GM19240 (cell line): Measurements from ENCODE around the gene CACUL1.

ENCODE experiments used
- DNase-seq: peaks from one replicate; pipeline ENCODE4 v3.0.0; 2011; ENCODE audit warnings: low spot score; ENCODE audit not compliant: insufficient read length

CACUL1 gene

GRCh38 chr10:118638680-118639079 is 116.1 kb downstream of the CACUL1 start:
- DNase-seq, result no peak

- DNase-seq, result no peak
These were observed 118.9 kb downstream of the CACUL1 start for GRCh38 chr10:118635674-118636402.

- DNase-seq, result no peak
These were observed 121.0 kb downstream of the CACUL1 start for GRCh38 chr10:118633786-118634185.

- DNase-seq, result no peak
These were observed 125.6 kb downstream of the CACUL1 start for GRCh38 chr10:118629211-118629610.

GRCh38 chr10:118628397-118628796 is 126.4 kb downstream of the CACUL1 start:
- no peak for DNase-seq

GRCh38 chr10:118626953-118627352 is 127.8 kb downstream of the CACUL1 start:
- DNase-seq, result no peak
